RCC 7860 (cell line): ENCODE data around the gene ZYX.
"Not testable (repeated sequence)": the region's sequence is repeated elsewhere in the genome, so short reads cannot be mapped to it uniquely, and the experiment has no call there.

ENCODE experiments used
- DNase-seq: peaks from one replicate; pipeline ENCODE4 v3.0.0-alpha.2; 2015; ENCODE audit warnings: low spot score
- FAIRE-seq: peaks from 2 replicates; lab custom pipeline; 2012; peaks lifted over from hg19 to GRCh38; lab: Jason Lieb, UNC

ZYX gene

DNA sequence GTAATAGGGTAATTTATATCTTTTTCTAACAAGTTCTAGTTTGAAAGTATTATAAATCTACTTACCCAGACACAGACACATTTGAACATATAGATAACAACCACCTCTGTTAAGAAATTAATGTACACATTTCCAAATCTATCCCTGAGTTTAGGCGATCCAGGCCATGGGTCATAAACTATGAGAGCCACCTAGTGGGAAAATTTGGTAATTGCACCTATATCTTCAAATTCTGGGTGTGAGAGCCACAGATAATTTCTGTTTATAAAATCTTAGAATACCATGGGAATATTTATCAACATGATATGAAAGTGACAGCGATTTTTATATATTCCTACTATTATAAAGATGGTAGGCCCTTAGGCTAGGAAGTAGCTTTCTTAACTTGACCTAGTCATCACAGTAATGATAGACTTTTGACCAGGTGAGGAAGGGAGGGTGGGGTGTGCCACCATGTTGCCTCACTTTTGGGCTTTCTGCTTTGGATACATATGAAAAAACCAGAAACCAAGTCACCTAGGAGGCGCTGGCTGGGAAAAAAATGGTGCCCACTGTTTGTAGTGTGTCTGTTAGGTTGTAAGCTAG lies 35.5 kb downstream of the ZYX start:
- DNase-seq (peak; percentile 47), FAIRE-seq (peak; percentile 78)

DNA sequence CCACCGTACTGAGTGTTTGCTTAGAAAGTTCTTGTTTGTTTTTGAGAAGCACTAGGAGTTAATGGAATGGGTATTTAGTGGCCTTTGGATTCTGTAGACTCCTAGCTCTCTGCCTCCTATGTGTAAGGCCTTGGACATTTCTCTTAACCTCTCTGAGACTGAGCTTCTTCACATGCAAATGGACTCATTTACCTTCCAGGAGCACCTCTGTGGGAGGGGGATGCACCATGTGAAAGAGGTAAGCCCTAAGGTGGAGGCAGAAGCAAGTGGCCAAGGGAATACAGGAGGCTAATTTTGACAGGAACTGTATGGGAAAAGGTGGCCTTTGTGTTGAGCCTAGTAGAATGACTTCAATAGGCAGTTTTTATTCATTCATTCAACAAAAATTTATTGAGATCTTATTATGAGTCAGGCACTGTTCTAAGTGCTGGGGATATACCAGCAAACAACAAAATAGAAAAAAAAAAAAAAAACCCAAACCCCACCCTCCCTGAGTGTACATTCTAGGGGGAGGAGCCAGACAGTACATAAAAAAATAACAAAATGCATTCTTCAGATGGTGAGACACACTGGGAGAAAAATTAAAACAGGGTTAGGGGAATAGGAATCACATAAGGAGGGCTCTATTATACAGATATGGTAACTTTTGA lies 36.7 kb downstream of the ZYX start:
- no peak for FAIRE-seq
- no peak for DNase-seq

DNA sequence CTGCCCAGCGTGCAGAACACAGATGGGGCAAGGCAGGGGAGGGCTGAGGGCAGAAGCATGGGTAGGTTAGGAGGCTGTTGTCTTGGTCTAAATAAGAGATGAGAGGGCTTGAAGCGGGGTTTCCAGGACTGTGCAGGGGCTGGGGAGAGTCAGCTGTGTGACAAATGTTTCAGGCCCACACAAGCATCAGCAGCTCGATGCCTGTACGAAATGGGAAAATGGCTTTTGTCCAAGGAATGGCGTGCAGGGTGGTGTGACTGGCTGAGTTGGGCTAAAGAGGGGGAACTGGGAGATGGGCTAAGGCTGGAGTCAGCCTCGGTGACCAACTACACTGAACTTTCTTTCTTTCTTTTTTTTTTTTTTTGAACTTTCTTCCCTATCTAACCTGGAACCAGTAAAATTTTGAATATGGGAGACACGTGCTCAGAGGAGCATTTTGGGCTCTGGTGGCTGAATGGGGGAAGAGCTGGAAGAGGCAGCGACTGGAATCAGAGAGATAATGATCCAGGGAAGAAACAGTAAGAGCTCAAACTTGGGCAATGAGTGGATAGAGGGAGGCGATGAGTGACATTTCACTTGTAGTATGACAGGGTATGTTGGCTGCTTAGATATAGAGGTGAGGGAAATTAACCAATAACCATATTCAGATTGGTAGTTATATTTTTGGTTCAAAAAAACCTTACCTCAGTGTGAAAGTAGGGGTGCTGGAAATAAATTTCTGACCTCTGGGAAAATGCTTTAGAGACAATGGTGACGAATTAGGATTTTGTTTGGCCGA lies 37.7 kb downstream of the ZYX start:
- DNase-seq (no peak), FAIRE-seq (no peak)

DNA sequence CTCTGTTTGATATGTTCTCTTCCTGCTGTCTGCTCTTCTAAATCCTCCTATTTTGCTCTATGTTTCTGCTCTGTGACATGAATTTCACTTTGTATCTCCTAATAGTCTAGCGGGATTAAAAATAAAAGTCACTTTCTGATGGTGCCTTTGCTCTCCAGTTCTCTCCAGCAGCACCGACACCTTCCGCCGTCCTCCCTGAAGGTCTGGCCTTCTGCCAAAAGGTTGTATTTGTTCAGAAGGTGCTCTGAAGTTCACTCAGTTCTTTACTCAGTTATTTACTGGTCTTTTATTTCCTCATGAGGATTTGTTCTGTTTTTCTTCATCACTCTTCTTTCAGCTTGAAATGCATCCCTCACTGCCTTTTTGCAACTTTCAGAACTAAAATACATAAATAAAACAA lies 38.7 kb downstream of the ZYX start:
- FAIRE-seq = no peak
- DNase-seq = no peak

DNA sequence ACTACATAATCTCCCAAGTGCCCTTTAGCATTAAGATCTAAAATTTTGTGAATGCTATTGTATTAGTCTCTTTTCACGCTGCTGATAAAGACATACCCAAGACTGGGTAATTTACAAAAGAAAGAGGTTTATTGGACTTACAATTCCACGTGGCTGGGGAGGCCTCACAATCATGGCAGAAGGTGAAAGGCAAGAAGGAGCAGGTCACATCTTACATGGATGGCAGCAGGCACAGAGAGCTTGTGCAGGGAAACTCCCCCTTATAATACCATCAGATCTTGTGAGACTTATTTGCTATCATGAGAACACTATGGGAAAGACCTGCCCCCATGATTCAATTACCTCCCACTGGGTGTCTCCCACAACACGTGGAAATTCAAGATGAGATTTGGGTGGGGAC lies 39.5 kb downstream of the ZYX start:
- not testable (repeated sequence) for DNase-seq, FAIRE-seq

DNA sequence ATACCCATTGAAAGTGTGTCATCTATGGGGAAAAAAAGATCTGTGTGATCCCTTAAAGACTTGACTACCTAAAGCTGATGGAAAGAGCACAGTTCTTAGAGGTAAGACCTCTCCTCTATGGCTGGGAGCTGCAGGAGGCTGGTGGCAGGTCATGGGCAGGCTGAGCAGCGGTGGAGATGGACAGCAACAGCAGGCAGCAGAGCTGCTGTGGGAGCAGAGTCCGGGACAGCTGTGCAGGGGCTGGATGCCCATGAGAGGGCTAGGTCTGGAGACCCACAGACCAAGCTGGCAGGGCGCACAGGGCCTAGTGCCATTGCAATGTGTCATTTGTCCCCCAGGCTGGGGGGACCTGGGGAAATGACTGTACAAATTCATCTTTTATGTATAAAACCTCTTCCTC lies 40.9 kb downstream of the ZYX start:
- DNase-seq (no peak), FAIRE-seq (no peak)

DNA sequence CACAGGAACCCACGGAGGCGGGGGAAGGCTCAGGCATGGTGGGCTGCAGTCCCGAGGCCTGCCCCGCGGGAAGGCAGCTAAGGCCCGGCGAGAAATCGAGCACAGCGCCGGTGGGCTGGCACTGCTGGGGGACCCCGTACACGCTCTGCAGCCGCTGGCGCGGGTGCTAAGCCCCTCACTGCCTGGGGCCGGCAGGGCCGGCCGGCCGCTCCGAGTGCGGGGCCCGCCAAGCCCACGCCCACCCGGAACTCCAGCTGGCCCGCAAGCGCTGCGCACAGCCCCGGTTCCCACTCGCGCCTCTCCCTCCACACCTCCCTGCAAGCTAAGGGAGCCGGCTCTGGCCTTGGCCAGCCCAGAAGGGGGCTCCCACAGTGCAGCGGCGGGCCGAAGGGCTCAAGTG lies 43.3 kb downstream of the ZYX start:
- not testable (repeated sequence) for DNase-seq, FAIRE-seq

DNA sequence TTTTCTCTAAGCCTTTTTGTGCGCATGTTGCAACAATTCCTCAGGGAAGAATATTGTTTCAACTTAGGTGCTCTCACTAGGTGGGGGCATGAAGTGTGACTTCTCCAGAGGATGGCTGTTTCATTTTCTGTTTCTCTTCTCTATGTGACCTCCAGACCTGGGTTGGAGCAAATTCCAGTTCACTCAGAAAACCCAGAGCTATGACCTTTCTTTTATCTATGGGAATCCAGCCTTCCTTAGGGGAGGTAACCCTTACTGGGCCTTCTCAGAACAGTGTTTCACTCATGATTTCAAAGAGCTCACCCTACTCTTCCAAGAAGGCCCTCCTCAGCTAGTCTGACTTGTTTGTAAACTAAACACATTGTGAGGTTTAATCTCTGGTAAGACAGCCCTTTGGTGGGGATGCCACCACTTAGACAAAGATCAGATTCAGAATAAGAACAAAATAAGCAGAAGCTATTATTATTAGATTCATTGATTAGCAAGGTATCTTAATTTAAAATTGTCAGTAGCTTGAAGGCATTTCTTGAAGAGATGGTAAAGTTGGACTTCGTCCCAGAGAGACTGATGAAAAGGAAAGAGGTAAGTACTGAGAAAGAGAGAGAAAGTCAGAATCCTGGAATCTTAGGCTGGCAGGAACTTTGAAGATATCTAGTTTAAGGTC lies 45.5 kb downstream of the ZYX start:
- no peak for FAIRE-seq
- DNase-seq = no peak

DNA sequence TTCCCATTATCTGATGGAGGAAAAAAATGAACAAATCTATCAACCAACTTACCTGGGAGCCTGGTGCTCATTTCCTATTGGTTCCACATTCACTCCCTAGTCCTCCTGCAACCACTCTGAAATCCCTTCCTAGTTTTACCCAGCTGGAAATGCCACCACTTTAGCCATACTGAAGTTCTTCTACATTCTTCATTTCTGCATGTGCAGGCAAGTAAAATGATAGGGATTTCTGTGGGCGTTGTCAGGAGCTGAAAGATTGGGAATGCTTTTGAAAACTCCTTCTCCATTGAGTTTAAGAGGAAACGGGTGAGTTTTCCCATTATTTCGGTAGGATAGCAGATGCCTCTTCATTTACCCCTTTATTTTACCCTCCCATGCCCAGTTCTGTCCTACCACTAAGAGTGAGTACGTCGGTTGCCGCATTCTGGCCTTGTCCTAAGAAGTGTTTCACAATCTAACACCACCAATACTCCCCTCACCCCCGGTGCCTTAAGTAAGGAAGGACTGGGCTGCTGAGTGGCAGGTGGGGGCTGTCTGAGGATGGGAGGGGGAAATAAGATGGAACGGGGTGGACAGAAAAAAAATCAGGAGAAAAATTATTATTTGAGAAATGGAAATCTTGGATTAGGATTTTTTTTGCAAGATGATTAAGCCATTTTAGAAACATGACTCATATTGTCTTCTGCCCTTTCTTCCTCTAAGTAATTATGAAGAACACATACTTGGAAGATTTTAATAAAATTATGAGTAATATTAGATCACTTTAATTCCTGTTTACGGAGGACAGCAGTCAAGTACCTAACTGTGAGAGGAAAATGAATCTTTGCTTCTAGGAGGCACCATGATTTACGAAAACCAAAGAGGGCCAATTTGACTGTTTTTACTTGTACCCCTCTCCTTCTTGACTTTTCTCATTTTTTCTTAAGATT lies 48.9 kb downstream of the ZYX start:
- no peak for FAIRE-seq

DNA sequence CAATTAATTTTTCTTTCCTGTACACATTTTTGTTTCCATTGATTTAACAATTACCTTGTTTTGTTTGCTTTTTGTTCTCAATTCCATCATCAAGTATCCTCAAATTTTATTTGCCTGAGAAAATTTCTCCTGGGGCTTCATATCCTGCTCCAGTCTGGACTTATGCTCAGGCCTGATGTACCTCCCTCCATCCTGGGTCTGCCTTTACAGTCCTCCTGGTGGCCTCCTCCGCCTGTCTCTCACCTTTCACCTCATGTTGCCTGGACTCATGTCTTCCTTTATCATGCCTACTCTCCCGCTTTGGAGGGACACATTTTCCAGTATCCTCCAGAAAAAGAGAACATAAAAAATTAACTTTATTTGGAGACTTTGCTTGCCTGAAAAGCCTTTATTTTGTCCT lies 50.0 kb downstream of the ZYX start:
- no peak for FAIRE-seq
- no peak for DNase-seq

More for the DNA sequence above, 48.9 kb downstream of the ZYX start:
- DNase-seq = no peak

DNA sequence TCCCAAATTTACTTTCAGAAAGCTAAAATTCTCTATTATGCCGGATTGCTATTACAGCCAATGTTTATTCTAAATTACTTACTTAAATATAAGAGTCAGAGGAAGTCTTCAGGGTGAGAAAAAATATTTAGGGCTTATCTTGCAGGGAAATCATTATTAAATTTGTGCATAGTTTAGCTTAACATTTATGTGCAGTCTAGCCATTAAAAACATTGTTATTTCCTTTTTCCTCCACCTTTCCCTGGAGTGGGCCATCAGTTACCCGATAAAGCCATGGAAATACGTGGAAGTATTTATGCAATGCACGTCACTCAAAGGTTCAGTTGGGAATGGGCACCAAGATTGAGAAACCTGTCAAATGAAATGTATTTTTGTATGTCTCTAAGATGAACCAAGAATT lies 52.6 kb downstream of the ZYX start:
- no peak for DNase-seq

DNA sequence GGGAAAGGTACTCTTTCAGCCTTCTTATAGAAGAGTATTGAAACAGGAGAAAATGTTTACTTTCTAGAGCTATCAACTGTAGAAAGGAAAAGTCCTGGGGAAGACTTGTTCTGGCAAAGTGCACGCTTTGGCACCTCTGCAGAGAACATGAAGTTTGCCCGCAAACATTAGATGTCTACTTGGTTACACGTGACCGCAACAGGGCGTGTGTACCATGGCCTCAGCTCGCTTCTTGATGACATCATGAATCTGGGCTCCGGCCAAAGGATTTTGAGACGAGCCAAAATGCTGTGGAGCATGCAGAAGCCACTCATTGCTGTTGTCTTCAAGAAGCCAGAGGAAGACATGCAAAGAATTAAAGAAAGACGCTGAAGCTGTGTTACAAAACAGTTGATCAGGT lies 53.5 kb downstream of the ZYX start:
- DNase-seq = peak; percentile 27
- FAIRE-seq = no peak

More for the DNA sequence above, 52.6 kb downstream of the ZYX start:
- no peak for FAIRE-seq

DNA sequence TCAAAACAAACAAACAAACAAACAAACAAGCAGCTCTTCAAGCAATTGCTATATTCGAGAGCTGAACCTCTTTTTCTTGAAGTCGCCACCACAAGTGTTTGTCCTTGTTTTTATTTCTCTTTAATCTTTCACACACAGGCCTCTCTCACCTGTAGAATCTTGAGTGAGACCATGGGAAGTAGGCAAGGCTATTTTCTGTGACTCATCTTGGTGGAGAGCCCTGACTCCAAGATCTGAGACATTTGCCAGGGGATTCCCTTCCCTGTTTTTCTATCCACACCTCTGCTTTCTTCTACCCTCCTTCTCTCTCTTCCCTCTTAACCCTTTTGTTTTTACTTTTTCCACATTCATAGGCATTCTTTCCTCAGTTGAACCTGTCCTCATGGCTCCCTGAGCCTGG lies 54.1 kb downstream of the ZYX start:
- no peak for DNase-seq

DNA sequence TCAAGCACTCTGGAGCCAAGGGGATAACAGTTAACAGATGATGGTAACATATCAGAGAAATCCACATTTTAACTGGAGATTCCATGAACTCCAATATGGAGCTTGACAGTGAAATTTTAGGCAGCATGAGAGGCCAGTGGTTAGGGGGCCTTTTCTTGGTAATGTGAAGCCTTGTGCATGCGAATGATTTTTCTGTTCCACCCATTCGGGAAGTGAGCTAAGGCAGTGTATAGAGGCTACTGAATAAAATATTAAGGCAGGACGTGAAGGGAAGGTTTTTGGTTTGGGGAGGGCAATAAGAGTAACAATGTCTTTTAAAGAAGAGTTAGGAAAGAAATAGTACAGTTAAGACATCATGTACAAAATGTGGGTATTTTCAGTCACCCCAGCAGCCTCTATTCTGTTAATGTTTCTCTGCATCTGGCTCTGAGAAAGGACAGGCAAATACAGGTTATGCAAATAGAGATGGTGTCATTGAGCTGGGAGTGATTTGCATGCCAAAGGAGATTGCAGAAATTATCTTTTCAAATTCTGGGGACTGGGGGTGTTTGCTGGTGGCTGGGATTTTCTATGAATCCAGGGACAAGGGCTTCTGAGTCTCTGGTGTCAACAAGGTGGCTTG lies 55.3 kb downstream of the ZYX start:
- DNase-seq (no peak), FAIRE-seq (no peak)

More for the DNA sequence above, 54.1 kb downstream of the ZYX start:
- FAIRE-seq = no peak

DNA sequence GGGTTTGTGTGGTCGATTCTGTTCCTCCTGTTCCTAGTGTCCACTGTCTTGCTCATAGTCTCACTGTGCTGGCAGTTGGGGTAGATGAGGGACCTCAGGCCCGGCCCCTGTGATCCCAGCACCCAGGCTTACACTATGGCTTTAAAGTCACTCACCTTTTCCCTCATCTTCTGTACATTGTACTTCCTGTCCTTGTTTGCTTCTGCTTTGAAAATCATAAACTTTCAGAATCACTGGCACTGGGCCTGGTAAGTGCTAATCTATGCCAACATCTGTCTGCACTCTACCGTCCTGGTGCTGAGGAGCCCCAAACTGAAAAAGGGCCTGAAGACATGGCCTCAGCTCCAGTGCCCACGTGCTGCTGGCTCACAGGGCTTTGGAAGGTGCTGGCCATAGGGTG lies 56.4 kb downstream of the ZYX start:
- FAIRE-seq (no peak), DNase-seq (no peak)

DNA sequence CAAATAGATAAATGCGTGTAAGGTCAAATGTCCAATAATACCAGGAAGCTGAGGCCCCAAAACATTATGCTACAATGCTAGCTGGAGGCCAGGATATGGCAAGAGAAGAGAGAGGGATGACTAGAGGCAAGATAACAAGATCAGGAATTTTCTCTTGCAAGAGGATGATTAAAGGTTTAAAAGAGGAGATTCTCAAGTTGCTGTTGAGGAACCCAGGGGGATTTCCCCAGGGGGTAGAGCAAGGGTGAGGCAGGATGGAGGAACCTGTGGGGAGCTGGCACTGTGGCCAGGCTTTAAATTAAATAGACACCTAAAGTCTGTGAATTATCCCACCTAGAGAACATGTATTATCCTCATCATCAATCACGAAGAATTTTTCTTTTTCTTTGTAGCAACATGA lies 58.7 kb downstream of the ZYX start:
- DNase-seq (no peak), FAIRE-seq (no peak)
